Measurements from ENCODE around the gene BABAM2. TPM values are rescaled to one million over a fixed set of nuclear protein-coding genes. Genes with fewer than 3 reads are reported as not detected.

The BABAM2 gene
- total and polyA plus RNA-seq, 9 of the 15 experiments (the other 6 are each of a cell fraction or from before 2014, with no cell fraction given): 10.9 to 37.4 (median 25.6) TPM

GRCh38 chr2:27871802-27872201, 18.7 kb upstream of the BABAM2 start:
- Histone ChIP-seq H3K4me3 (no peak overlapping the region), H3K36me3 (ENCODE audit: control insufficient read depth, insufficient read depth, low read length) (no peaks in the 10 kb centered on the region), H3K9me1 (ENCODE audit: control insufficient read depth, insufficient read depth, low read length) (no peaks in the 10 kb centered on the region), H4K20me1 (replicated peaks; ENCODE audit: control insufficient read depth, insufficient read depth, low read length) (no peaks in the 10 kb centered on the region), H3K27ac (ENCODE audit: extremely low read depth, low read depth, low read length) (no peak overlapping the region), H3K4me1 (replicated peaks in 1 of 2; ENCODE audit: control insufficient read depth in 2 of 2, insufficient read depth in 2 of 2, low read length in 2 of 2) (no peaks in the 10 kb centered on the region), H3K9ac (ENCODE audit: insufficient read depth in 1 of 2, low read depth in 2 of 2, low read length in 2 of 2) (no peak overlapping the region), H3K79me2 (ENCODE audit: control insufficient read depth, insufficient read depth, low read length) (no peaks in the 10 kb centered on the region), H3K4me2 (ENCODE audit: insufficient read depth, low read length) (no peak overlapping the region), H2AFZ (ENCODE audit: low read depth, low read length) (no peak overlapping the region), H3K9me3 (replicated peaks; ENCODE audit: control insufficient read depth, insufficient read depth, low read depth, low read length) (no peaks in the 10 kb centered on the region), H3K27me3 (ENCODE audit: control insufficient read depth in 2 of 2, insufficient read depth in 2 of 2, low read length in 2 of 2) (peaks cover 0 to 3% of the 10 kb centered on the region in 2 experiments; a peak in 2 of 5 replicates)
- in situ Hi-C loops (cut with MboI) (no loop called here), intact Hi-C loops (cut with micrococcal nuclease) (no loop called here)
- ATAC-seq (peak; percentile 67), FAIRE-seq (peak; percentile 56), DNase-seq (ENCODE audit: extremely low read depth in 1 of 4, low spot score in 3 of 4) (peak in 1 of 4 experiments; percentile 67)
- 3% methylated on average over 3 of the region's 3 CpGs for WGBS (ENCODE audit: insufficient coverage, low coverage, missing lambda C conversion rate)
- no TSS peak for BruUV-seq (replicated peaks)
- CTCF ChIA-PET (ENCODE audit: low intra/inter-chr PET ratio): no interaction called here
- POLR2A ChIA-PET: interaction anchor here (0.7 to 1.6 kb wide), 3 partner anchors 15 to 507 kb away, joined by 3 to 4 read pairs (median 4); no protein-coding TSS in a partner anchor
- TF ChIP-seq NRF1 (conservative IDR thresholded peaks at IDR 0.05 in 1 of 2, IDR thresholded peaks at IDR 0.05 in 1 of 2): 0 out of 4 replicates have a peak, but pooled peaks of 1 of the 2 experiments have one; percentile 17
- TF ChIP-seq KLF10 (CRISPR knock-in tag; IDR thresholded peaks at IDR 0.05): no peak
- no peak for TF ChIP-seq ZKSCAN1 (IDR thresholded peaks at IDR 0.05; ENCODE audit: low read depth, low read length)
- TF ChIP-seq HNRNPH1 (optimal IDR thresholded peaks at IDR 0.05; ENCODE audit: low read depth, low read length): no peak
- no peak for TF ChIP-seq ZNF175 (CRISPR knock-in tag; IDR thresholded peaks at IDR 0.05; ENCODE audit: low read depth)
- peak; percentile 69 for TF ChIP-seq NCOR1 (IDR thresholded peaks at IDR 0.05)
- 0 out of 4 replicates have a peak, but pooled peaks of 1 of the 2 experiments have one; percentile 28 for TF ChIP-seq MNT (conservative IDR thresholded peaks at IDR 0.05)
- no peak for TF ChIP-seq CTCF (IDR thresholded peaks at IDR 0.05 in 2 of 3, conservative IDR thresholded peaks at IDR 0.05 in 1 of 3; ENCODE audit: insufficient read depth in 2 of 3, low read depth in 1 of 3, low read length in 3 of 3)
- peak in 1 of 2 experiments; percentile 18; a peak in 1 of 4 replicates for TF ChIP-seq RAD21 (CRISPR knock-in tag; conservative IDR thresholded peaks at IDR 0.05 in 1 of 2, IDR thresholded peaks at IDR 0.05 in 1 of 2)
- no peak for TF ChIP-seq ZNF12 (CRISPR knock-in tag; IDR thresholded peaks at IDR 0.05)
- TF ChIP-seq ARID1B (IDR thresholded peaks at IDR 0.05): peak; percentile 71
- TF ChIP-seq ZNF143 (CRISPR knock-in tag; IDR thresholded peaks at IDR 0.05): no peak
- TF ChIP-seq KHSRP (IDR thresholded peaks at IDR 0.05): no peak
- TF ChIP-seq ZNF324 (CRISPR knock-in tag; IDR thresholded peaks at IDR 0.05): no peak
- no peak for TF ChIP-seq PHB2 (IDR thresholded peaks at IDR 0.05; ENCODE audit: low read depth)
- no peak for TF ChIP-seq SMAD1 (IDR thresholded peaks at IDR 0.05; ENCODE audit: low read depth, low read length, partially characterized antibody)
- TF ChIP-seq MEIS2 (IDR thresholded peaks at IDR 0.05; ENCODE audit: partially characterized antibody): peak; percentile 84
- no peak for TF ChIP-seq HDGF (IDR thresholded peaks at IDR 0.05)
- 0 out of 2 replicates have a peak, but pooled peaks have one; percentile 27 for TF ChIP-seq DPF2 (IDR thresholded peaks at IDR 0.05)
- no peak for TF ChIP-seq BCOR (IDR thresholded peaks at IDR 0.05)
- no peak for TF ChIP-seq NUFIP1 (IDR thresholded peaks at IDR 0.05; ENCODE audit: partially characterized antibody)
- peak; percentile 63; the same call in 1 of the 2 replicates for TF ChIP-seq POLR2AphosphoS5 (IDR thresholded peaks at IDR 0.05; ENCODE audit: control insufficient read depth, insufficient read depth, low read depth, low read length)
- TF ChIP-seq TGIF2 (CRISPR knock-in tag; IDR thresholded peaks at IDR 0.05): no peak
